ENCODE data around the gene GTF2E1.
"Not testable (repeated sequence)": the region's sequence is repeated elsewhere in the genome, so short reads cannot be mapped to it uniquely, and the experiment has no call there.

GTF2E1 gene

DNA sequence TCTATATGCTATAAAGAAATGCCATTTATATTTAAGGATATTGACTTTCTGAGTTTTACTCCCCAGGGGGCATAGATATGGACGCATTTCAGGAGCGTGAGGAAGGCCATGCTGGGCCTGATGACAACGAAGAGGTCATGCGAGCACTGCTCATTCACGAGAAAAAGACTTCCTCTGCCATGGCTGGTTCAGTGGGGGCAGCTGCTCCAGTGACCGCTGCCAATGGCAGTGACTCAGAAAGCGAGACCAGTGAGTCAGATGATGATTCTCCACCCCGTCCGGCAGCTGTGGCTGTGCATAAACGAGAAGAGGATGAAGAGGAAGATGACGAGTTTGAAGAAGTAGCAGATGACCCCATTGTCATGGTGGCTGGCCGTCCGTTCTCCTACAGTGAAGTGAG is 38.4 kb downstream of the GTF2E1 start:
- Histone ChIP-seq H3K4me1 (ENCODE audit: control insufficient read depth, insufficient read depth, low read length) (no peaks in the 10 kb centered on the region), H3K36me3 (ENCODE audit: control insufficient read depth in 2 of 2, insufficient read depth in 1 of 2, low read length in 2 of 2) (peaks cover 0 to 33% of the 10 kb centered on the region in 2 experiments; a peak in 1 of 3 replicates), H3K4me3 (ENCODE audit: low read depth, low read length) (no peak overlapping the region), H3K27ac (ENCODE audit: extremely low read depth, low read depth, low read length) (no peak overlapping the region), H3K9me3 (ENCODE audit: control insufficient read depth, insufficient read depth, low read depth, low read length) (no peaks in the 10 kb centered on the region)
- POLR2A ChIA-PET: no interaction called here
- TF ChIP-seq WT1 (tag by site-specific recombination; IDR thresholded peaks at IDR 0.05): no peak
- TF ChIP-seq ZNF621 (tag by site-specific recombination; IDR thresholded peaks at IDR 0.05): no peak
- TF ChIP-seq, protein P1, sequence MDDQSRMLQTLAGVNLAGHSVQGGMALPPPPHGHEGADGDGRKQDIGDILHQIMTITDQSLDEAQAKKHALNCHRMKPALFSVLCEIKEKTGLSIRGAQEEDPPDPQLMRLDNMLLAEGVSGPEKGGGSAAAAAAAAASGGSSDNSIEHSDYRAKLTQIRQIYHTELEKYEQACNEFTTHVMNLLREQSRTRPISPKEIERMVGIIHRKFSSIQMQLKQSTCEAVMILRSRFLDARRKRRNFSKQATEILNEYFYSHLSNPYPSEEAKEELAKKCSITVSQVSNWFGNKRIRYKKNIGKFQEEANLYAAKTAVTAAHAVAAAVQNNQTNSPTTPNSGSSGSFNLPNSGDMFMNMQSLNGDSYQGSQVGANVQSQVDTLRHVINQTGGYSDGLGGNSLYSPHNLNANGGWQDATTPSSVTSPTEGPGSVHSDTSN (CRISPR knock-in tag; IDR thresholded peaks at IDR 0.05): no peak
- no peak for TF ChIP-seq ZBTB1 (tag by site-specific recombination; IDR thresholded peaks at IDR 0.05)
- TF ChIP-seq REST (tag by site-specific recombination; IDR thresholded peaks at IDR 0.05): no peak
- no peak for TF ChIP-seq TCF7L2 (IDR thresholded peaks at IDR 0.05; ENCODE audit: borderline replicate concordance, low read depth, low read length)
- TF ChIP-seq ZNF560 (tag by site-specific recombination; IDR thresholded peaks at IDR 0.05; ENCODE audit: borderline replicate concordance): no peak
- no peak for TF ChIP-seq ZNF792 (tag by site-specific recombination; IDR thresholded peaks at IDR 0.05)
- TF ChIP-seq BCL11B (tag by site-specific recombination; IDR thresholded peaks at IDR 0.05; ENCODE audit: low read depth): no peak
- TF ChIP-seq, protein P2, sequence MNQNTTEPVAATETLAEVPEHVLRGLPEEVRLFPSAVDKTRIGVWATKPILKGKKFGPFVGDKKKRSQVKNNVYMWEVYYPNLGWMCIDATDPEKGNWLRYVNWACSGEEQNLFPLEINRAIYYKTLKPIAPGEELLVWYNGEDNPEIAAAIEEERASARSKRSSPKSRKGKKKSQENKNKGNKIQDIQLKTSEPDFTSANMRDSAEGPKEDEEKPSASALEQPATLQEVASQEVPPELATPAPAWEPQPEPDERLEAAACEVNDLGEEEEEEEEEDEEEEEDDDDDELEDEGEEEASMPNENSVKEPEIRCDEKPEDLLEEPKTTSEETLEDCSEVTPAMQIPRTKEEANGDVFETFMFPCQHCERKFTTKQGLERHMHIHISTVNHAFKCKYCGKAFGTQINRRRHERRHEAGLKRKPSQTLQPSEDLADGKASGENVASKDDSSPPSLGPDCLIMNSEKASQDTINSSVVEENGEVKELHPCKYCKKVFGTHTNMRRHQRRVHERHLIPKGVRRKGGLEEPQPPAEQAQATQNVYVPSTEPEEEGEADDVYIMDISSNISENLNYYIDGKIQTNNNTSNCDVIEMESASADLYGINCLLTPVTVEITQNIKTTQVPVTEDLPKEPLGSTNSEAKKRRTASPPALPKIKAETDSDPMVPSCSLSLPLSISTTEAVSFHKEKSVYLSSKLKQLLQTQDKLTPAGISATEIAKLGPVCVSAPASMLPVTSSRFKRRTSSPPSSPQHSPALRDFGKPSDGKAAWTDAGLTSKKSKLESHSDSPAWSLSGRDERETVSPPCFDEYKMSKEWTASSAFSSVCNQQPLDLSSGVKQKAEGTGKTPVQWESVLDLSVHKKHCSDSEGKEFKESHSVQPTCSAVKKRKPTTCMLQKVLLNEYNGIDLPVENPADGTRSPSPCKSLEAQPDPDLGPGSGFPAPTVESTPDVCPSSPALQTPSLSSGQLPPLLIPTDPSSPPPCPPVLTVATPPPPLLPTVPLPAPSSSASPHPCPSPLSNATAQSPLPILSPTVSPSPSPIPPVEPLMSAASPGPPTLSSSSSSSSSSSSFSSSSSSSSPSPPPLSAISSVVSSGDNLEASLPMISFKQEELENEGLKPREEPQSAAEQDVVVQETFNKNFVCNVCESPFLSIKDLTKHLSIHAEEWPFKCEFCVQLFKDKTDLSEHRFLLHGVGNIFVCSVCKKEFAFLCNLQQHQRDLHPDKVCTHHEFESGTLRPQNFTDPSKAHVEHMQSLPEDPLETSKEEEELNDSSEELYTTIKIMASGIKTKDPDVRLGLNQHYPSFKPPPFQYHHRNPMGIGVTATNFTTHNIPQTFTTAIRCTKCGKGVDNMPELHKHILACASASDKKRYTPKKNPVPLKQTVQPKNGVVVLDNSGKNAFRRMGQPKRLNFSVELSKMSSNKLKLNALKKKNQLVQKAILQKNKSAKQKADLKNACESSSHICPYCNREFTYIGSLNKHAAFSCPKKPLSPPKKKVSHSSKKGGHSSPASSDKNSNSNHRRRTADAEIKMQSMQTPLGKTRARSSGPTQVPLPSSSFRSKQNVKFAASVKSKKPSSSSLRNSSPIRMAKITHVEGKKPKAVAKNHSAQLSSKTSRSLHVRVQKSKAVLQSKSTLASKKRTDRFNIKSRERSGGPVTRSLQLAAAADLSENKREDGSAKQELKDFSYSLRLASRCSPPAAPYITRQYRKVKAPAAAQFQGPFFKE (tag by site-specific recombination; IDR thresholded peaks at IDR 0.05; ENCODE audit: borderline replicate concordance): no peak
- no peak for TF ChIP-seq GFI1B (tag by site-specific recombination; IDR thresholded peaks at IDR 0.05)
- no peak for TF ChIP-seq ZNF830 (tag by site-specific recombination; IDR thresholded peaks at IDR 0.05; ENCODE audit: low read depth)
- no peak for TF ChIP-seq ZNF660 (tag by site-specific recombination; IDR thresholded peaks at IDR 0.05)
- no peak for TF ChIP-seq ZNF768 (tag by site-specific recombination; IDR thresholded peaks at IDR 0.05)
- TF ChIP-seq ZSCAN30 (tag by site-specific recombination; IDR thresholded peaks at IDR 0.05): no peak
- CTCF ChIA-PET: interaction anchor here (1.3 kb wide), 1 partner anchor 214 kb away, joined by 3 read pairs; no protein-coding TSS in a partner anchor

DNA sequence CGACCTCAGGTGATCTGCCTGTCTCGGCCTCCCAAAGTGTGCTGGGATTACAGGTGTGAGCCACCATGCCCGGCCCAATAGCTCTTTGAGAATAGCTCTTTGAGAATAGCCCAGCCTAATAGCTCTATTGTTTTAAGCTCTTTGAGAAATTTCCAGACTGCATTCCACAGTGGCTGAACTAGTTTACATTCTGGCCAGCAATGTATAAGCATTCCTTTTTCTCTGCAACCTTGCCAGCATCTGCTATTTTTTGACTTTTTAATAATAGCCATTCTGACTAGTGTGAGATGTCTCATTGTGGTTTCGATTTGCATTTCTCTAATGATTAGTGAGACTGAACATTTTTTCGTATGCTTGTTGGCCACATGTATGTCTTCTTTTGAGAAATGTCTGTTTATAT is 43.3 kb downstream of the GTF2E1 start:
- H3K27ac ChIP-seq (ENCODE audit: extremely low read depth, low read depth, low read length); POLR2A ChIA-PET; H3K4me1 ChIP-seq (ENCODE audit: control insufficient read depth, insufficient read depth, low read length); H3K9me3 ChIP-seq (ENCODE audit: control insufficient read depth, insufficient read depth, low read depth, low read length); H3K4me3 ChIP-seq (ENCODE audit: low read depth, low read length): not testable (repeated sequence)
- peaks cover 0 to 15% of the 10 kb centered on the region in 2 experiments; a peak in 1 of 3 replicates for H3K36me3 ChIP-seq (ENCODE audit: control insufficient read depth in 2 of 2, insufficient read depth in 1 of 2, low read length in 2 of 2)
- CTCF ChIA-PET: interaction anchor here (0.7 to 2.8 kb wide), 2 partner anchors 10 to 63 kb away, joined by 4 to 11 read pairs; no protein-coding TSS in a partner anchor

Measured in HEK293 (cell line).